ENCODE measurements around the gene MRPL12. TPM values are rescaled to one million over a fixed set of nuclear protein-coding genes. Genes with fewer than 3 reads are reported as not detected.

MRPL12 gene
- total and polyA plus RNA-seq, 9 of the 15 experiments (the other 6 are each of a cell fraction or from before 2014, with no cell fraction given): 0.94 to 338 (median 100) TPM

DNA sequence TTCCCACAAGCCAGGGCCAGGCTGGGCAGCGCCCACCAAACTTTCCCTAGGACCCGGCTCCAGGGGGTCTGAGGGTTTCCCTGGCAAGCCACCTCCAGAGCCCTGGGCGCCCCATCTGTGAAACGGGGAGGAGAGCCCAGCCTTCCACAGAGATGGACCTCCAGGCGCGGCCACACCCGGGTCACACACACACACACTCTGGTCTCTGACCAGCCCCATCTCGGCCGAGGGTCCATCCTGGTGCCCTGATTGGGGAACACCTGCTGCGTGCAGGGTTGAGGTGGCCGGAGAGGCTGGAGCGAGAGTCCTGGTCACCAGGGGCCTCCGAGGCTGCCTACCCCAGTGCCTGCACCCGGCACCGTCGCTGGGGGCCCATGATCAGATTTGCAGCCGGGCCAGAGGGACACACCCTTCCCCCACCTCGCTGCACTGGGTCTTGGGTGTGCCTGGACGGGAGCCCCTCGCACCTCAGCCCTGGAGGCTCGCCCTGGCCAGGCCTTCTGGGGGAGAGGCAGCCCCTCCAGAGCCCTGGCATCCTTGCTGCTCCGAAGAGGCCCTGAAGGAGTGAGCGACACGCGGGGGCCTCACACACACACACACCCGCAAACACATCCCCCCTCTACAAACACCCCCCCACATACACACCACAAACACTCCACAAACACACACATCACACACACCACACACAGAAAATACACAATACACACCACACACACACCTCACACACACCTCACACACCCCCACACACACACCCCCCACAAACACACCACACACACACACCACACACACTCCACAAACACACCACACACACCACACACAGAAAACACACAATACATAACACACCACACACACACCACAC lies 38.7 kb downstream of the MRPL12 start (continued):
- TF ChIP-seq MYBL2 (IDR thresholded peaks at IDR 0.05; ENCODE audit: low read depth): no peak
- TF ChIP-seq MYBL2 (CRISPR knock-in tag; IDR thresholded peaks at IDR 0.05; ENCODE audit: borderline replicate concordance): no peak
- TF ChIP-seq, protein P1, sequence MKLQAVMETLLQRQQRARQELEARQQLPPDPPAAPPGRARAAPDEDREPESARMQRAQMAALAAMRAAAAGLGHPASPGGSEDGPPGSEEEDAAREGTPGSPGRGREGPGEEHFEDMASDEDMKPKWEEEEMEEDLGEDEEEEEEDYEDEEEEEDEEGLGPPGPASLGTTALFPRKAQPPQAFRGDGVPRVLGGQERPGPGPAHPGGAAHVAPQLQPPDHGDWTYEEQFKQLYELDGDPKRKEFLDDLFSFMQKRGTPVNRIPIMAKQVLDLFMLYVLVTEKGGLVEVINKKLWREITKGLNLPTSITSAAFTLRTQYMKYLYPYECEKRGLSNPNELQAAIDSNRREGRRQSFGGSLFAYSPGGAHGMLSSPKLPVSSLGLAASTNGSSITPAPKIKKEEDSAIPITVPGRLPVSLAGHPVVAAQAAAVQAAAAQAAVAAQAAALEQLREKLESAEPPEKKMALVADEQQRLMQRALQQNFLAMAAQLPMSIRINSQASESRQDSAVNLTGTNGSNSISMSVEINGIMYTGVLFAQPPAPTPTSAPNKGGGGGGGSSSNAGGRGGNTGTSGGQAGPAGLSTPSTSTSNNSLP (IDR thresholded peaks at IDR 0.05; ENCODE audit: borderline replicate concordance, low read depth, low read length): no peak
- TF ChIP-seq CSDE1 (IDR thresholded peaks at IDR 0.05): no peak
- no peak for TF ChIP-seq GTF2F1 (IDR thresholded peaks at IDR 0.05; ENCODE audit: low read depth, low read length)
- TF ChIP-seq DPF2 (IDR thresholded peaks at IDR 0.05): peak; percentile 70; the same call in 1 of the 2 replicates
- TF ChIP-seq, protein P2, sequence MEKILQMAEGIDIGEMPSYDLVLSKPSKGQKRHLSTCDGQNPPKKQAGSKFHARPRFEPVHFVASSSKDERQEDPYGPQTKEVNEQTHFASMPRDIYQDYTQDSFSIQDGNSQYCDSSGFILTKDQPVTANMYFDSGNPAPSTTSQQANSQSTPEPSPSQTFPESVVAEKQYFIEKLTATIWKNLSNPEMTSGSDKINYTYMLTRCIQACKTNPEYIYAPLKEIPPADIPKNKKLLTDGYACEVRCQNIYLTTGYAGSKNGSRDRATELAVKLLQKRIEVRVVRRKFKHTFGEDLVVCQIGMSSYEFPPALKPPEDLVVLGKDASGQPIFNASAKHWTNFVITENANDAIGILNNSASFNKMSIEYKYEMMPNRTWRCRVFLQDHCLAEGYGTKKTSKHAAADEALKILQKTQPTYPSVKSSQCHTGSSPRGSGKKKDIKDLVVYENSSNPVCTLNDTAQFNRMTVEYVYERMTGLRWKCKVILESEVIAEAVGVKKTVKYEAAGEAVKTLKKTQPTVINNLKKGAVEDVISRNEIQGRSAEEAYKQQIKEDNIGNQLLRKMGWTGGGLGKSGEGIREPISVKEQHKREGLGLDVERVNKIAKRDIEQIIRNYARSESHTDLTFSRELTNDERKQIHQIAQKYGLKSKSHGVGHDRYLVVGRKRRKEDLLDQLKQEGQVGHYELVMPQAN (IDR thresholded peaks at IDR 0.05; ENCODE audit: borderline replicate concordance): peak; percentile 69
- no peak for TF ChIP-seq RB1 (IDR thresholded peaks at IDR 0.05; ENCODE audit: low read depth)
- TF ChIP-seq, protein P3, sequence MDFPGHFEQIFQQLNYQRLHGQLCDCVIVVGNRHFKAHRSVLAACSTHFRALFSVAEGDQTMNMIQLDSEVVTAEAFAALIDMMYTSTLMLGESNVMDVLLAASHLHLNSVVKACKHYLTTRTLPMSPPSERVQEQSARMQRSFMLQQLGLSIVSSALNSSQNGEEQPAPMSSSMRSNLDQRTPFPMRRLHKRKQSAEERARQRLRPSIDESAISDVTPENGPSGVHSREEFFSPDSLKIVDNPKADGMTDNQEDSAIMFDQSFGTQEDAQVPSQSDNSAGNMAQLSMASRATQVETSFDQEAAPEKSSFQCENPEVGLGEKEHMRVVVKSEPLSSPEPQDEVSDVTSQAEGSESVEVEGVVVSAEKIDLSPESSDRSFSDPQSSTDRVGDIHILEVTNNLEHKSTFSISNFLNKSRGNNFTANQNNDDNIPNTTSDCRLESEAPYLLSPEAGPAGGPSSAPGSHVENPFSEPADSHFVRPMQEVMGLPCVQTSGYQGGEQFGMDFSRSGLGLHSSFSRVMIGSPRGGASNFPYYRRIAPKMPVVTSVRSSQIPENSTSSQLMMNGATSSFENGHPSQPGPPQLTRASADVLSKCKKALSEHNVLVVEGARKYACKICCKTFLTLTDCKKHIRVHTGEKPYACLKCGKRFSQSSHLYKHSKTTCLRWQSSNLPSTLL (IDR thresholded peaks at IDR 0.05): peak; percentile 61; the same call in 1 of the 2 replicates
- no peak for TF ChIP-seq NCOA4 (IDR thresholded peaks at IDR 0.05; ENCODE audit: partially characterized antibody)
- TF ChIP-seq CBX1 (IDR thresholded peaks at IDR 0.05; ENCODE audit: low read depth): no peak
- no peak for TF ChIP-seq MCM5 (IDR thresholded peaks at IDR 0.05; ENCODE audit: low read depth)
- TF ChIP-seq KDM1A (IDR thresholded peaks at IDR 0.05): peak in 1 of 2 experiments; percentile 21; a peak in 2 of 4 replicates
- TF ChIP-seq HDAC1 (IDR thresholded peaks at IDR 0.05): peak; percentile 23 to 69; a peak in 3 of 4 replicates
- TF ChIP-seq GABPB1 (CRISPR knock-in tag; IDR thresholded peaks at IDR 0.05): no peak; the same call in 1 of the 2 replicates
- TF ChIP-seq, protein P4, sequence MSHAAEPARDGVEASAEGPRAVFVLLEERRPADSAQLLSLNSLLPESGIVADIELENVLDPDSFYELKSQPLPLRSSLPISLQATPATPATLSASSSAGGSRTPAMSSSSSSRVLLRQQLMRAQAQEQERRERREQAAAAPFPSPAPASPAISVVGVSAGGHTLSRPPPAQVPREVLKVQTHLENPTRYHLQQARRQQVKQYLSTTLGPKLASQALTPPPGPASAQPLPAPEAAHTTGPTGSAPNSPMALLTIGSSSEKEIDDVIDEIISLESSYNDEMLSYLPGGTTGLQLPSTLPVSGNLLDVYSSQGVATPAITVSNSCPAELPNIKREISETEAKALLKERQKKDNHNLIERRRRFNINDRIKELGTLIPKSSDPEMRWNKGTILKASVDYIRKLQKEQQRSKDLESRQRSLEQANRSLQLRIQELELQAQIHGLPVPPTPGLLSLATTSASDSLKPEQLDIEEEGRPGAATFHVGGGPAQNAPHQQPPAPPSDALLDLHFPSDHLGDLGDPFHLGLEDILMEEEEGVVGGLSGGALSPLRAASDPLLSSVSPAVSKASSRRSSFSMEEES (CRISPR knock-in tag; IDR thresholded peaks at IDR 0.05): no peak
- TF ChIP-seq FOXP1 (CRISPR knock-in tag; IDR thresholded peaks at IDR 0.05): no peak
- TF ChIP-seq HNRNPK (IDR thresholded peaks at IDR 0.05; ENCODE audit: low read depth, low read length, poor library complexity, severe bottlenecking): no peak
- TF ChIP-seq ZKSCAN3 (CRISPR knock-in tag; IDR thresholded peaks at IDR 0.05): no peak
- no peak for TF ChIP-seq MAZ (CRISPR knock-in tag; conservative IDR thresholded peaks at IDR 0.05 in 1 of 2, IDR thresholded peaks at IDR 0.05 in 1 of 2)
- TF ChIP-seq POLR2B (IDR thresholded peaks at IDR 0.05; ENCODE audit: low read depth, partially characterized antibody): no peak
- no peak for TF ChIP-seq ZSCAN32 (CRISPR knock-in tag; IDR thresholded peaks at IDR 0.05)
